A549 treated with ZK216348 at 1 μM for 4 hours (cell line): Measurements from ENCODE around the gene CMA1. TPM values are rescaled to one million over a fixed set of nuclear protein-coding genes. Genes with fewer than 3 reads are reported as not detected.

Experiments
- total RNA-seq: library from RNA; stranded (reverse); fragments of 200-300 nt; extraction: Qiagen RNA extraction; gene quantifications from 5 replicates; pipeline ENCODE4 v1.2.3, GENCODE V29; 2022; ENCODE audit warnings: low read depth

CMA1 gene, protein sequence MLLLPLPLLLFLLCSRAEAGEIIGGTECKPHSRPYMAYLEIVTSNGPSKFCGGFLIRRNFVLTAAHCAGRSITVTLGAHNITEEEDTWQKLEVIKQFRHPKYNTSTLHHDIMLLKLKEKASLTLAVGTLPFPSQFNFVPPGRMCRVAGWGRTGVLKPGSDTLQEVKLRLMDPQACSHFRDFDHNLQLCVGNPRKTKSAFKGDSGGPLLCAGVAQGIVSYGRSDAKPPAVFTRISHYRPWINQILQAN
- total RNA-seq, result not detected in 5 replicates

DNA sequence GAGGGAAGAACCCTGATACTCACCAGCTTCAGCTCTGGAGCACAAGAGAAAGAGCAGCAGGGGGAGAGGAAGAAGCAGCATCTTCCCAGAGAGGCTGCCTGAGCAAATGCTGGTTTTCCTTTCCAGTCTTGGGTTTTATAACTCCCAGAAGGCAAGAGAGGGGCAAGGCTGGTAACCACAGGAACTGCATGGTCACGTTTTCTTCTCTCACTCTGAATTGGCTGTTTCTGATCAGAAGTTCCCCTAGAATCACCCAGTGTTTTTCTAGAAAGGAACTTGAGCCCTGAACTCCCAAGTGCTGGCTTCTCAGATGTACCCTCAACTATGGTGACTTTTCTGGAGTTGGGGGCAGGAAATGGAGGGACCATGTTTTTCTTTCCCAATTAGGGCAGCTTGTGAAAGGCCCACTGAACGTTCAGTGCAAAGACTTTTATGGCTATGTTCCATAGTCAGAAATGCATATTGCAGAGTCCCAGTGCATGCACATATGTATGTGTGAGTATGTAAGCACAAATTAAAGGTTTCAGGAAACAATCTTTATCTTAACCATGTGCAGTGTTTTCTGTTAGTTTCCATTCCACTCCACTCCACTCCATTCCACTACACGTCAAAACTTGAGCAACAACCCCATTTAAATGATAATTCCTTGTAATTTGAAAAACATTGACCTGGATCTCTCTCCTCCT lies at the start of gene CMA1:
TSS of gene CMA1 (minus strand) at position 111 of the 686 bp plus-strand sequence. CDS start at position 81, 30 bp downstream.

Other genes with a start within 250 kb of the CMA1 start
- 0.72 to 1.3 TPM (median 0.74 TPM) in 5 replicates for gene TGM1, start 245.1 kb downstream of the CMA1 start, total RNA-seq
- 13.7 to 19.6 TPM (median 18.4 TPM) in 5 replicates for gene RABGGTA, start 236.7 kb downstream of the CMA1 start, total RNA-seq
- gene DHRS1, start 208.5 kb downstream of the CMA1 start, total RNA-seq, result 9.5 to 15.2 TPM (median 13.7 TPM) in 5 replicates
- gene NOP9, start 208.4 kb downstream of the CMA1 start, total RNA-seq, result 11.6 to 19.3 TPM (median 18.7 TPM) in 5 replicates
- gene CIDEB, start 200.3 kb downstream of the CMA1 start, total RNA-seq, result 0.12 to 0.21 TPM (median 0.18 TPM) in 4 of 5 replicates, not detected in the other
- gene LTB4R2, start 198.1 kb downstream of the CMA1 start, total RNA-seq, result 2.0 to 6.3 TPM (median 5.6 TPM) in 5 replicates
- gene LTB4R, start 196.8 kb downstream of the CMA1 start, total RNA-seq, result 3.2 to 6.8 TPM (median 5.9 TPM) in 5 replicates
- gene ADCY4, start 173.2 kb downstream of the CMA1 start, total RNA-seq, result 0.21 TPM in 1 of 5 replicates, not detected in the others
- gene RIPK3, start 168.3 kb downstream of the CMA1 start, total RNA-seq, result not detected in 5 replicates
- gene NFATC4, start 140.1 kb downstream of the CMA1 start, total RNA-seq, result 0.15 to 0.36 TPM (median 0.25 TPM) in 4 of 5 replicates, not detected in the other
- 0.25 to 0.57 TPM (median 0.27 TPM) in 5 replicates for gene NYNRIN, start 109.3 kb downstream of the CMA1 start, total RNA-seq
- gene CBLN3, start 78.6 kb downstream of the CMA1 start, total RNA-seq, result 0.59 to 2.1 TPM (median 1.1 TPM) in 5 replicates
- gene KHNYN, start 78.3 kb downstream of the CMA1 start, total RNA-seq, result 19.8 to 31.7 TPM (median 27.3 TPM) in 5 replicates
- gene SDR39U1, start 65.5 kb downstream of the CMA1 start, total RNA-seq, result 33.1 to 53.2 TPM (median 49.6 TPM) in 5 replicates
- not detected in 5 replicates for gene CTSG, start 68.0 kb upstream of the CMA1 start, total RNA-seq
- gene GZMH, start 101.4 kb upstream of the CMA1 start, total RNA-seq, result not detected in 5 replicates
- gene GZMB, start 125.9 kb upstream of the CMA1 start, total RNA-seq, result not detected in 5 replicates